ENCODE measurements around the gene ADARB1.
A peak's percentile ranks its signal among the peaks of the same experiment; 100 is the strongest.

Gene ADARB1

GRCh38 chr21:45110873-45111624 lies 36.7 kb downstream of the ADARB1 start:
- no peaks in the 10 kb centered on the region for H3K9me2 ChIP-seq (replicated peaks; ENCODE audit: insufficient read depth, low read length)
- H3F3A ChIP-seq (ENCODE audit: insufficient read depth): peaks cover 9% of the 10 kb centered on the region
- TF ChIP-seq EZH2phosphoT487 (conservative IDR thresholded peaks at IDR 0.05; ENCODE audit: low read length) (no peak), CTCF (IDR thresholded peaks at IDR 0.05; ENCODE audit: insufficient read depth, low read length, poor library complexity, severe bottlenecking) (no peak)
- H2AFZ ChIP-seq (ENCODE audit: low read depth, low read length, severe bottlenecking): no peak overlapping the region
- H3K27ac ChIP-seq (ENCODE audit: low read depth, low read length): peak overlapping the region; percentile 88
- no peaks in the 10 kb centered on the region for H3K79me2 ChIP-seq (ENCODE audit: insufficient read depth, low read length)
- H3K9ac ChIP-seq (ENCODE audit: low read length): peak overlapping the region; percentile 27
- no peaks in the 10 kb centered on the region for H3K36me3 ChIP-seq (ENCODE audit: low read length)
- H4K20me1 ChIP-seq (ENCODE audit: low read depth, low read length): no peaks in the 10 kb centered on the region
- no peaks in the 10 kb centered on the region for H3K27me3 ChIP-seq (ENCODE audit: low read length)
- no peaks in the 10 kb centered on the region for H3K9me3 ChIP-seq (ENCODE audit: insufficient read depth, low read length)
- peak overlapping the region; percentile 70 for H3K4me2 ChIP-seq (ENCODE audit: low read depth, low read length, poor library complexity, severe bottlenecking)
- peak overlapping the region; percentile 21 for H3K4me3 ChIP-seq (ENCODE audit: insufficient read depth, low read length, poor library complexity, severe bottlenecking)

GRCh38 chr21:45111703-45112102 lies 37.3 kb downstream of the ADARB1 start:
- H3K36me3 ChIP-seq (ENCODE audit: low read length): no peaks in the 10 kb centered on the region
- TF ChIP-seq EZH2phosphoT487 (conservative IDR thresholded peaks at IDR 0.05; ENCODE audit: low read length) (no peak), CTCF (IDR thresholded peaks at IDR 0.05; ENCODE audit: insufficient read depth, low read length, poor library complexity, severe bottlenecking) (no peak)
- H3K27me3 ChIP-seq (ENCODE audit: low read length): no peaks in the 10 kb centered on the region
- H3K4me2 ChIP-seq (ENCODE audit: low read depth, low read length, poor library complexity, severe bottlenecking): peak overlapping the region; percentile 70
- H3K9ac ChIP-seq (ENCODE audit: low read length): peak overlapping the region; percentile 27; the same call in 1 of the 2 replicates
- no peaks in the 10 kb centered on the region for H3K9me3 ChIP-seq (ENCODE audit: insufficient read depth, low read length)
- H2AFZ ChIP-seq (ENCODE audit: low read depth, low read length, severe bottlenecking): no peak overlapping the region
- no peaks in the 10 kb centered on the region for H3K79me2 ChIP-seq (ENCODE audit: insufficient read depth, low read length)
- peak overlapping the region; percentile 88 for H3K27ac ChIP-seq (ENCODE audit: low read depth, low read length)
- no peaks in the 10 kb centered on the region for H4K20me1 ChIP-seq (ENCODE audit: low read depth, low read length)
- H3K4me3 ChIP-seq (ENCODE audit: insufficient read depth, low read length, poor library complexity, severe bottlenecking): no peak overlapping the region
- peaks cover 9% of the 10 kb centered on the region for H3F3A ChIP-seq (ENCODE audit: insufficient read depth)
- H3K9me2 ChIP-seq (replicated peaks; ENCODE audit: insufficient read depth, low read length): no peaks in the 10 kb centered on the region

- H2AFZ ChIP-seq (ENCODE audit: low read depth, low read length, severe bottlenecking): no peak overlapping the region
- H3K27ac ChIP-seq (ENCODE audit: low read depth, low read length): peak overlapping the region; percentile 88
- peak overlapping the region; percentile 17; the same call in 1 of the 2 replicates for H3K9ac ChIP-seq (ENCODE audit: low read length)
- no peaks in the 10 kb centered on the region for H3K27me3 ChIP-seq (ENCODE audit: low read length)
- no peaks in the 10 kb centered on the region for H3K9me3 ChIP-seq (ENCODE audit: insufficient read depth, low read length)
- no peaks in the 10 kb centered on the region for H3K9me2 ChIP-seq (replicated peaks; ENCODE audit: insufficient read depth, low read length)
- H3K4me3 ChIP-seq (ENCODE audit: insufficient read depth, low read length, poor library complexity, severe bottlenecking): no peak overlapping the region
- H3K79me2 ChIP-seq (ENCODE audit: insufficient read depth, low read length): no peaks in the 10 kb centered on the region
- peaks cover 9% of the 10 kb centered on the region for H3F3A ChIP-seq (ENCODE audit: insufficient read depth)
- TF ChIP-seq EZH2phosphoT487 (conservative IDR thresholded peaks at IDR 0.05; ENCODE audit: low read length) (no peak), CTCF (IDR thresholded peaks at IDR 0.05; ENCODE audit: insufficient read depth, low read length, poor library complexity, severe bottlenecking) (no peak)
- H3K4me2 ChIP-seq (ENCODE audit: low read depth, low read length, poor library complexity, severe bottlenecking): peak overlapping the region; percentile 70
- H3K36me3 ChIP-seq (ENCODE audit: low read length): no peaks in the 10 kb centered on the region
- H4K20me1 ChIP-seq (ENCODE audit: low read depth, low read length): no peaks in the 10 kb centered on the region
Observed at GRCh38 chr21:45112371-45112770, 38.0 kb downstream of the ADARB1 start.

Data from SU-DHL-6 (cell line).